OCI-LY3 (cell line): Measurements from ENCODE around the gene CALHM6.

ENCODE experiments used
- H2AFZ ChIP-seq: fragments of 200-600, 300-600 bp; shearing (Covaris generic); 2 replicates; pipeline ENCODE4 v1.6.0; 2014; ENCODE audit warnings: antibody characterized with exemption, low read depth, low read length
- H3K27ac ChIP-seq: fragments of 200-600, 300-600 bp; sonication (generic); 2 replicates; pipeline ENCODE4 v1.5.1; 2014; ENCODE audit warnings: mild to moderate bottlenecking, low read length, moderate library complexity, mixed read lengths
- H3K27me3 ChIP-seq: fragments of 200-600, 300-600 bp; sonication (generic); 2 replicates; pipeline ENCODE4 v1.6.1; 2014; ENCODE audit warnings: low read depth, low read length, mixed read lengths
- H3K36me3 ChIP-seq: fragments of 200-600, 300-600 bp; sonication (generic); replicated peaks from 2 replicates; pipeline ENCODE3; 2014; ENCODE audit warnings: low read depth, low read length, mixed read lengths
- H3K4me1 ChIP-seq: fragments of 300-600, 200-600 bp; sonication (generic); 2 replicates; pipeline ENCODE4 v1.6.1; 2014; ENCODE audit warnings: low read length, mixed read lengths
- H3K4me2 ChIP-seq: fragments of 200-600, 300-600 bp; sonication (generic); 2 replicates; pipeline ENCODE4 v1.6.1; 2014; ENCODE audit warnings: low read length, mixed read lengths
- H3K4me3 ChIP-seq: fragments of 300-600, 200-600 bp; sonication (generic); 2 replicates; pipeline ENCODE4 v1.5.1; 2014; ENCODE audit warnings: antibody characterized with exemption, mild to moderate bottlenecking, low read length, moderate library complexity
- H3K79me2 ChIP-seq: fragments of 300-600, 200-600 bp; shearing (Covaris generic); 2 replicates; pipeline ENCODE4 v1.6.1; 2014; ENCODE audit warnings: mild to moderate bottlenecking, low read length, mixed read lengths
- H3K9ac ChIP-seq: fragments of 300-600, 200-600 bp; shearing (Covaris generic); 2 replicates; pipeline ENCODE4 v1.6.0; 2014; ENCODE audit warnings: mild to moderate bottlenecking, low read length, moderate library complexity
- H3K9me3 ChIP-seq: fragments of 200-600, 300-600 bp; shearing (Covaris generic); 2 replicates; pipeline ENCODE4 v1.6.1; 2014; ENCODE audit warnings: low read length, mixed read lengths; ENCODE audit not compliant: insufficient read depth
- H4K20me1 ChIP-seq: fragments of 200-600, 300-600 bp; sonication (generic); 2 replicates; pipeline ENCODE4 v1.6.1; 2016; ENCODE audit warnings: low read length, mixed read lengths; ENCODE audit not compliant: insufficient read depth
- EZH2phosphoT487 ChIP-seq: fragments of 200-600 bp; shearing (Covaris generic); IDR thresholded peaks from 2 replicates; pipeline ENCODE4 v1.6.1; 2018; ENCODE audit warnings: antibody characterized with exemption, mixed run types, low read depth
- TF ChIP-seq, protein P1 (sequence below): fragments of 200-600, 300-600 bp; sonication (generic); IDR thresholded peaks from 2 replicates; pipeline ENCODE4 v1.5.1; 2014; ENCODE audit warnings: antibody characterized with exemption, low read length, low read depth

Gene CALHM6

DNA sequence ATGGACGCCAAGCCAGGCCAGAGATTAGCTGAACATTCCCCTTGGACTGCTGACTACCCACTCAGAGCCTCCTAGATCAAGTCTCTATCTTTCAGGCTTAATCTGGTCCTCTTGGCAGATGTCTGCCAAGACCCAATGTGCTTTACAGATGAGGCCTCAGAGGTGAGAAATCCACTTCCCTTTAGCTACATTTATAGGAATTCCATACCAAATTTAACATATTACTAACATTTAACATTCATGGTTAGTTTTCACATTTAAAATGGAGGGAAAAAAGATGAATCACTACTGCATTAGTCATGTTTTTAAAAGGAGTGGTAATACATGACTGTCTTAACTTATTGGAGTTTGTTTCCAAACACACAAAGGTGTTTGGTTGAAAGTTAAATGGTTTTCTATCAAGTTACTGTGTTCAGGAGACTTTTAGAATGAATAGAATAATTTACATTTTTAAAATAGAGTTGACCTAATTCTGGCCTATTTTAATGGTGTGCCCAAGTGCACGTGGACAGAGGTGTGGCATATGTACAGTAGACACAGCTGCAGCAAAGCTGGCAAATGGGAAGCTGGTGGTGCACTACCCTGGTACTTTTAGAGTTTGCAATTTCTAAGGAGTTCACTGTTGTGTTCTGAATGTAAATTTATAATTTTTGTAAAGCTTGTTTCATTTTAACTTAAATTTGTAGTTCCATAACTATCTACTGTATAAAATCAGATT lies 41.9 kb upstream of the CALHM6 start:
- peaks cover 49% of the 10 kb centered on the region for H4K20me1 ChIP-seq
- H3K36me3 ChIP-seq, result peaks cover 9% of the 10 kb centered on the region
- H3K27me3 ChIP-seq, result no peaks in the 10 kb centered on the region
- no peak overlapping the region for H3K9ac ChIP-seq
- no peak for TF ChIP-seq EZH2phosphoT487
- TF ChIP-seq, protein P1, sequence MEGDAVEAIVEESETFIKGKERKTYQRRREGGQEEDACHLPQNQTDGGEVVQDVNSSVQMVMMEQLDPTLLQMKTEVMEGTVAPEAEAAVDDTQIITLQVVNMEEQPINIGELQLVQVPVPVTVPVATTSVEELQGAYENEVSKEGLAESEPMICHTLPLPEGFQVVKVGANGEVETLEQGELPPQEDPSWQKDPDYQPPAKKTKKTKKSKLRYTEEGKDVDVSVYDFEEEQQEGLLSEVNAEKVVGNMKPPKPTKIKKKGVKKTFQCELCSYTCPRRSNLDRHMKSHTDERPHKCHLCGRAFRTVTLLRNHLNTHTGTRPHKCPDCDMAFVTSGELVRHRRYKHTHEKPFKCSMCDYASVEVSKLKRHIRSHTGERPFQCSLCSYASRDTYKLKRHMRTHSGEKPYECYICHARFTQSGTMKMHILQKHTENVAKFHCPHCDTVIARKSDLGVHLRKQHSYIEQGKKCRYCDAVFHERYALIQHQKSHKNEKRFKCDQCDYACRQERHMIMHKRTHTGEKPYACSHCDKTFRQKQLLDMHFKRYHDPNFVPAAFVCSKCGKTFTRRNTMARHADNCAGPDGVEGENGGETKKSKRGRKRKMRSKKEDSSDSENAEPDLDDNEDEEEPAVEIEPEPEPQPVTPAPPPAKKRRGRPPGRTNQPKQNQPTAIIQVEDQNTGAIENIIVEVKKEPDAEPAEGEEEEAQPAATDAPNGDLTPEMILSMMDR, result no peak
- no peak overlapping the region for H3K4me2 ChIP-seq
- H3K4me1 ChIP-seq, result no peaks in the 10 kb centered on the region
- peaks cover 95% of the 10 kb centered on the region for H3K79me2 ChIP-seq
- no peak overlapping the region for H3K4me3 ChIP-seq
- no peak overlapping the region for H3K27ac ChIP-seq
- H2AFZ ChIP-seq, result no peak overlapping the region
- no peaks in the 10 kb centered on the region for H3K9me3 ChIP-seq

DNA sequence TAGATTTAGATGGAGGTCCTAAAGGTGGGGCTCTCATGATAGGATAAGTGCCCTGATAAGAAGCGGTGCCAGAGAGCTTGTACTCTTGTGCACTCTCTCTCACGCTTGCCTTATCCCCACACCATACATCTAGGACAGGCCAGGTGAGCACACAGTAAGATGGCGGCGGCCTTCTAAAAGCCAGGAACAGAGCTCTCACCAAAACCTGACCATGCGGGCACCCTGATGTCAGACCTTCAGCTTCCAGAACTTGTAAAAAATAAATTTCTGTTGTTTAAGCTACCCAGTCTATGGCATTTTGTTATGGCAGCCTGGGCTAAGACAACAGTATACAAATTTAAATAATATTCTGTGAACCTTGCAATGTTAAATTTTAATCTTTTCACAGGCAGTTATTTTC lies 40.8 kb upstream of the CALHM6 start:
- TF ChIP-seq EZH2phosphoT487, result no peak
- TF ChIP-seq, protein P1, result no peak
- Histone ChIP-seq H2AFZ (no peak overlapping the region), H3K27ac (no peak overlapping the region)

DNA sequence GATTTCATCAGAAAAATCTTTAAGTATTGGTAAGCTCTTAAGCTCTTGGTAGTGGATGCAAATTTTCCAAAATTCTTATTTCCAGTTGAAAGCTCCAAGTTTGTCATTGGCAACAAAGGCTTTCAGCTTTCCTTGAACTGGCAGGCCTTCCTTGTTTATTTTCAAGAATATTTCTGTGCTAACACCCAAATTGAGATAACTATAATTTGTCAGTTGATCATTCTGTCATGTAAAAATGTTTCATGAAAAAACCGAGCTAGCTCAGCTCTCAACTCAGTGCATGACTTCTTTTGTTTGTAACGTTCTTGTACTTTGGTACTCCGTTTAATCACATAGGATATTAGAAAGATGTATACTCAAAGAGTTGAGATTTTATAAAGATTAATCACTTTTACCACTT lies 38.9 kb upstream of the CALHM6 start:
- Histone ChIP-seq H3K9me3 (no peaks in the 10 kb centered on the region), H3K27ac (no peak overlapping the region), H3K4me3 (no peak overlapping the region), H3K79me2 (peaks cover 80% of the 10 kb centered on the region), H3K27me3 (no peaks in the 10 kb centered on the region), H3K9ac (no peak overlapping the region), H3K4me1 (no peaks in the 10 kb centered on the region), H3K36me3 (peaks cover 10% of the 10 kb centered on the region), H4K20me1 (peaks cover 38% of the 10 kb centered on the region), H3K4me2 (no peak overlapping the region), H2AFZ (no peak overlapping the region)
- TF ChIP-seq, protein P1, result no peak
- no peak for TF ChIP-seq EZH2phosphoT487

More for the DNA sequence above, 40.8 kb upstream of the CALHM6 start:
- H3K36me3 ChIP-seq, result peaks cover 4% of the 10 kb centered on the region
- H3K4me3 ChIP-seq, result no peak overlapping the region
- H3K79me2 ChIP-seq, result peaks cover 90% of the 10 kb centered on the region
- peaks cover 45% of the 10 kb centered on the region for H4K20me1 ChIP-seq
- no peak overlapping the region for H3K9ac ChIP-seq
- no peak overlapping the region for H3K4me2 ChIP-seq
- H3K27me3 ChIP-seq, result no peaks in the 10 kb centered on the region
- H3K9me3 ChIP-seq, result no peaks in the 10 kb centered on the region
- no peaks in the 10 kb centered on the region for H3K4me1 ChIP-seq

DNA sequence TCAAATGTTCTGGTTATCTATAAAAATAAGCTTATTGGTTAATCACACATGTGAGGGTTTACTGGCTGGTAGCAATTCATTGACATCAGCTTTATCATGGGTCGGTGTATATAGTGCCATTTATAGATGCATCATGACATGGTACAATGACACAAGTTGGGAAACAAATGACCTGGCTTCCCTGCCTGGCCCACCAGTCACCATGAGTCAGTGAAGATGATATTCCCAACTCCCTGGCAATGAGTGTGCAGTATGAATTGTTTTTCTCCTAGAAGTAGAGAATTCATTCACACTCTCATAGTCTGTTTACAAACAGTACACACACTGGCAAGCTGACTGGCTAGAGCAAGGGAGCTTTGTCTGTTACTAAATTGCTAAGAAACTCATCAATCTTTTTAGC lies 37.2 kb upstream of the CALHM6 start:
- TF ChIP-seq EZH2phosphoT487, result no peak
- TF ChIP-seq, protein P1, result no peak
- Histone ChIP-seq H3K27ac (no peak overlapping the region), H3K9ac (no peak overlapping the region), H3K9me3 (no peaks in the 10 kb centered on the region), H3K36me3 (peaks cover 13% of the 10 kb centered on the region), H4K20me1 (peaks cover 28% of the 10 kb centered on the region), H3K4me1 (no peaks in the 10 kb centered on the region), H3K27me3 (no peaks in the 10 kb centered on the region), H3K79me2 (peaks cover 64% of the 10 kb centered on the region), H2AFZ (no peak overlapping the region), H3K4me2 (no peak overlapping the region), H3K4me3 (no peak overlapping the region)
